ENCODE data around the gene PKNOX2.

Gene PKNOX2

DNA sequence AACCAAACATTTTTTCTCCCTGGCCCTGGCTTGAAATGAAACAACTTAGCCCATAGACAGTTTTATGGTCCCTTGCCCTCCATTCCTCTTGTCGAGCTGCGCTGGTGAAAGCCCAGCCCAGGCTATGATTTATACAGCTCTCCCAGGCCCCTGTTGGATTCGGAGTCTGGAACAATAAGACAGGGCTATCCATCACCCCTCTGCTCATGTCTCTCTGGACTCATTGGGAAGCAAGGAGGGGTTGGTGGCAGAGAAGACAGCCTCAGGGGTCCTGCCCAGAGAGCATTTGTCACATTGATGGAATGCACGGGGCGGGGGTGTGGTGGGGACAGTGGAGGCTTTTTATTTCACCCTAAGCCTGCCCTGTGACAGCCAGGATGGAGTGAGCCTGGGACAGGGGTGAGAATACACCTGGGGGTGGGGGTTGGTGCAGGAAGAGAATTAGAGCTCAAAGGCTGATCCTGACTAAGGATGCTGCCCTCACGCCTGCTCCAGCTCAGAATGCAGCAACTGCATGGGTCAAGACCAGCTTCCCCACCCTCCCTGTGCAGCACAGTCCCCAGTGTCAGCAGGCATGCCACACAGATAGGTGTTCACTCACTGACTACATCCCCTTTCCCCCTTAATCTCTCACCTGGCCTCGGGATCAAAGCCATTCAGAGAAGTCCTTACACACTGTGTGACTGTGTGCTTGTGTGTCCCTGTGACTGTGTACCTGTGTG, 10.0 kb upstream of the PKNOX2 start:
- no peak for DNase-seq (ENCODE audit: low read depth)
- H3K4me3 ChIP-seq (ENCODE audit: low read depth, low read length): no peak overlapping the region
- TF ChIP-seq, protein P1, sequence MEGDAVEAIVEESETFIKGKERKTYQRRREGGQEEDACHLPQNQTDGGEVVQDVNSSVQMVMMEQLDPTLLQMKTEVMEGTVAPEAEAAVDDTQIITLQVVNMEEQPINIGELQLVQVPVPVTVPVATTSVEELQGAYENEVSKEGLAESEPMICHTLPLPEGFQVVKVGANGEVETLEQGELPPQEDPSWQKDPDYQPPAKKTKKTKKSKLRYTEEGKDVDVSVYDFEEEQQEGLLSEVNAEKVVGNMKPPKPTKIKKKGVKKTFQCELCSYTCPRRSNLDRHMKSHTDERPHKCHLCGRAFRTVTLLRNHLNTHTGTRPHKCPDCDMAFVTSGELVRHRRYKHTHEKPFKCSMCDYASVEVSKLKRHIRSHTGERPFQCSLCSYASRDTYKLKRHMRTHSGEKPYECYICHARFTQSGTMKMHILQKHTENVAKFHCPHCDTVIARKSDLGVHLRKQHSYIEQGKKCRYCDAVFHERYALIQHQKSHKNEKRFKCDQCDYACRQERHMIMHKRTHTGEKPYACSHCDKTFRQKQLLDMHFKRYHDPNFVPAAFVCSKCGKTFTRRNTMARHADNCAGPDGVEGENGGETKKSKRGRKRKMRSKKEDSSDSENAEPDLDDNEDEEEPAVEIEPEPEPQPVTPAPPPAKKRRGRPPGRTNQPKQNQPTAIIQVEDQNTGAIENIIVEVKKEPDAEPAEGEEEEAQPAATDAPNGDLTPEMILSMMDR (IDR thresholded peaks at IDR 0.05; ENCODE audit: control insufficient read depth, extremely low read depth, insufficient read depth): no peak

DNA sequence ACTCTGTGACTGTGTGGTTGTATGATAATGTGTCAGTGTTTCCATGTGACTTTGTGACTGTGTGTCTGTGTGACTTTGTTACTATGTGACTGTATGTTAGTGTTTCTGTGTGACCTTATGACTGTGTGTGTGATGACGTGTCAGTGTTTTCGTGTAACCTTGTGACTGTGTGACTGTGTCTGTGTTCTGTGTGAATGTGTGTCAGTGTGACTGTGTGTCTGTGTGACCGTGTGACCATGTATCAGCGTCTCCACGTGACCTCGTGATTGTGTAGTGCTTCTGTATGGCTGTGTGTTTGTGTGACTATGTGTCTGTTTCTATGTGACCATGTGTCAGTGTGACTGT, 9.5 kb upstream of the PKNOX2 start:
- DNase-seq (ENCODE audit: low read depth): no peak
- H3K4me3 ChIP-seq (ENCODE audit: low read depth, low read length): no peak overlapping the region
- TF ChIP-seq, protein P1 (IDR thresholded peaks at IDR 0.05; ENCODE audit: control insufficient read depth, extremely low read depth, insufficient read depth): no peak

DNA sequence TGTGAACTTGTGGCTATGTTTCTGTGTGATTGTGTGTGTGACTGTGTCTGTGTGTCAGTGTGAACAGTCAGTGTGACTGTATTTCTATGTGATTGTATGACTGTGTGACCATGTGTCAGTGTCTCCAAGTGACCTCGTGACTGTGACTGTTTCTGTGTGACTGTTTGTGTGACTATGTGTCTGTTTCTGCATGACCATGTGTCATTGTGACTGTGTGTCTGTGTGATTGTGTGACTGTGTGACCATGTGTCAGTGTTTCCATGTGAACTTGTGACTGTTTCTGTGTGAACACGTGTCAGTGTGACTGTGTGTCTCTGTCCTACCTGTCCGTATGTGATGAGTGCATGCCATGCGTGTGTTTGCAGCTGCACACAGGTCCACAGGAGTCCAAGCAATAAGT, 8.8 kb upstream of the PKNOX2 start:
- DNase-seq (ENCODE audit: low read depth): no peak
- H3K4me3 ChIP-seq (ENCODE audit: low read depth, low read length): no peak overlapping the region

DNA sequence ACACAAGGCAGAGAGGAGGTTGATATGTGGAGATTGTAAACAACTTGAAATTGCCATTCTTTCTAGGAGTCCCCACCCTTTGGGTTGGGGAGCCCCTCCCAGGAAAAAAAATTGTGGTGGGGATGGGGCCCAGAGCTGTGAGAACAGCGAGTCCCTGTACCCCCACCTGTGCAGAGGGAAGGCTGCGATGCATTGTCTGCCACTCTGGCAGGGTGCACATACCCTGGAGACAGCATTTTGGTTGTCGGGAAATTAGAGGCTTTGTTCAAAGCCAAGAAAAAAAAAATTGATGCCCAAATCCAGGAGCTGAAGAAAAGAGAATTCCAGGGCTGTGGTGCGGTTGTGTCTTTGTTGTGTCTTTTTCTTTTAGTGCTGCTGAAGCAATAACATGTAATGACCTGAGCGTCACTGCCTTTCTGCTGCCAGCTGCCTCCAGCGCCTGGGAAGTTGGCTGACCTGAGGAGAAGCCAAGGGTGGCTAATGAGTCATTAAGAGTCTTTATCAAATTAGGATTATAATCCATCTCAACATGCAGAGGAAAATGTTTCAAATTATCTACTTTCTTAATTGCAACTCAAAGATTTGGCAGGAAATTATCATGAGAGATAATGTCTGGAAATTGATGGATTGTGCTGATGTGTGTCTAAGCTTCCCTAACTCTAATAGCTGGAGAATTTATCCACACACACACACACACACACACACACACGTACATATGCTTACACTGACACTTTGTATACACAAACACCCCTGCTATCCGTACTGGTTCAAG, 8.0 kb upstream of the PKNOX2 start:
- H3K4me3 ChIP-seq (ENCODE audit: low read depth, low read length): no peak overlapping the region
- DNase-seq (ENCODE audit: low read depth): no peak
- TF ChIP-seq, protein P1 (IDR thresholded peaks at IDR 0.05; ENCODE audit: control insufficient read depth, extremely low read depth, insufficient read depth): no peak

More for the DNA sequence above, 8.8 kb upstream of the PKNOX2 start:
- TF ChIP-seq, protein P1 (IDR thresholded peaks at IDR 0.05; ENCODE audit: control insufficient read depth, extremely low read depth, insufficient read depth): no peak

DNA sequence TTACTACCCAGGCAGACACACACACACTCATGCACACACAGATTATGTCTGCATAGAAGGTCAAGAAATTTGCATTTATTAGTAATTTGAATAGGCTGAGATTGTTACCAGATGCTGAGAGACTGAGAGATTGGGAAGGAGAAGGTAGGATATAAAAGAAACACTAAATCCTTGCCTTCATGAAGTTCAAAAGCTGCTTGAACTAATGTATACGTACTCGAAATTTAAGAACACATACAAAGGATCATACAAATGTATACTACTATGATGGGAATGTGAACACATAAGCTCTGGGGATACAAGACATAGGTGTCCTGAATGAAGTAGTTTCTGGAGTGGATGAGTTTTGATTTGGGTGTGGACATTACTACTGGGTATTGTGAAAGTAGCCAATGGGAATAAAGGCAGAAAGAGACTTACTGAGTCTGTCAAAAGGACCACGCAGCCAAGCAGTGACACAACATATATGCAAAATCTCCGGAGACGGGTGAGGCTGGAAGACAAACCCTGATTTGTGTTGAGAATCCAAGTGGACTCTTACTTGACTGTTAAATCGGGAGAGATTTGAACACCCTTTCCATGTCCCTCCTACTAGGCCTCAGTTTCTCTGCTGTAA, 7.3 kb upstream of the PKNOX2 start:
- DNase-seq (ENCODE audit: low read depth): no peak
- TF ChIP-seq, protein P1 (IDR thresholded peaks at IDR 0.05; ENCODE audit: control insufficient read depth, extremely low read depth, insufficient read depth): no peak
- H3K4me3 ChIP-seq (ENCODE audit: low read depth, low read length): no peak overlapping the region

DNA sequence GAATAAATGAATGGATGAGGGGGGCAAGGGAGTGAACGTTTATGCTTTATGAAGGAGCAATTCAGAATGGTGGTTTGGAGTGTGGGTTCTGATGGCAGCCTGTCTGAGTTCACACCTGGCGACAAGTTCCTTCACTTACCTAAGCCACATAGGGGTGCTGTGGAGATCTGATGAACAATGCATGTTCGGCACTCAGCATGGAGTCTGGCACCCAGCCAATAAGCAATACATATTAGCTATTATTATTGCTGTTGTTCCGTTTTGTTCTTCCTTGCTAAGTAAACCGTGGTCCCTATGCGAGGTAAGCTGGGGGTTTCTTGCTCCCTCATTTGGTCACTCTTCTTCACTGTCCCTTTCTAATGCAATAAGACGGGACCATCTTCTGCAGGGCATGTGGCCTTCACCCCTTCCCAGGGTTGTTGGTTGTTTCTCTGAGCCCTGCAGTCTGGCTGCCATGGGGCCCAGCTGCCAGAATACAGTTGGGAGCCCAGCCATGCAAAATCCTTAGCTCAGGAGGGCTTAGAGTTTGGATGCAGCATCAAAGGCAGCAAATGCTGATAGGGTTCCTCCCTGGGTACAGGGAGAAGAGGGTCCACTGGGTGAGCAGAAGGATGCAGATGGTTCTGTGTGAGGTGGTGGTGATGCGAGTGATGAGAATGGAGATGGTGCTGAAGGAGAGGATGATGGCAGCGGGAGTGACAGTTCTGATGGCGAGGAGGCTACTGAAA, 6.4 kb upstream of the PKNOX2 start:
- no peak for DNase-seq (ENCODE audit: low read depth)
- no peak overlapping the region for H3K4me3 ChIP-seq (ENCODE audit: low read depth, low read length)
- TF ChIP-seq, protein P1 (IDR thresholded peaks at IDR 0.05; ENCODE audit: control insufficient read depth, extremely low read depth, insufficient read depth): peak; percentile 29
